ENCODE measurements around the gene CTSE.
A peak's percentile ranks its signal among the peaks of the same experiment; 100 is the strongest.

The CTSE gene

GRCh38 chr1:206039046-206039973 is 15.6 kb upstream of the CTSE start:
- no peak overlapping the region for H3K4me3 ChIP-seq (ENCODE audit: low read depth, low read length)
- no peak for TF ChIP-seq CTCF (IDR thresholded peaks at IDR 0.05; ENCODE audit: low read depth, low read length)

GRCh38 chr1:206037581-206037980 is 13.9 kb upstream of the CTSE start:
- TF ChIP-seq CTCF (IDR thresholded peaks at IDR 0.05; ENCODE audit: low read depth, low read length) = no peak
- H3K4me3 ChIP-seq (ENCODE audit: low read depth, low read length) = no peak overlapping the region

GRCh38 chr1:206036663-206037455 is 13.2 kb upstream of the CTSE start:
- no peak for TF ChIP-seq CTCF (IDR thresholded peaks at IDR 0.05; ENCODE audit: low read depth, low read length)
- no peak overlapping the region for H3K4me3 ChIP-seq (ENCODE audit: low read depth, low read length)

GRCh38 chr1:206035027-206035426 is 11.3 kb upstream of the CTSE start:
- no peak overlapping the region for H3K4me3 ChIP-seq (ENCODE audit: low read depth, low read length)
- no peak for TF ChIP-seq CTCF (IDR thresholded peaks at IDR 0.05; ENCODE audit: low read depth, low read length)

GRCh38 chr1:206032380-206033140 is 8.9 kb upstream of the CTSE start:
- no peak for TF ChIP-seq CTCF (IDR thresholded peaks at IDR 0.05; ENCODE audit: low read depth, low read length)
- H3K4me3 ChIP-seq (ENCODE audit: low read depth, low read length) = no peak overlapping the region

- peak; percentile 89 for TF ChIP-seq CTCF (IDR thresholded peaks at IDR 0.05; ENCODE audit: low read depth, low read length)
- no peak overlapping the region for H3K4me3 ChIP-seq (ENCODE audit: low read depth, low read length)
Observed at GRCh38 chr1:206030714-206031113, 7.0 kb upstream of the CTSE start.
